ENCODE results near the gene MYBL2.
"Not testable (repeated sequence)": the region's sequence is repeated elsewhere in the genome, so short reads cannot be mapped to it uniquely, and the experiment has no call there.

The MYBL2 gene

GRCh38 chr20:43666376-43667328, at the start of gene MYBL2:
Gene MYBL2 (plus strand): TSS chr20:43667114. CDS start chr20:43667284, 170 bp downstream.
- DNase-seq (ENCODE audit: low read depth) = no peak

GRCh38 chr20:43631598-43631997, 35.3 kb upstream of the MYBL2 start:
- no peak for DNase-seq (ENCODE audit: low read depth)

- DNase-seq (ENCODE audit: low read depth) = no peak
Observed at GRCh38 chr20:43636429-43636828, 30.5 kb upstream of the MYBL2 start.

- no peak for DNase-seq (ENCODE audit: low read depth)
Observed at GRCh38 chr20:43642548-43642947, 24.4 kb upstream of the MYBL2 start.

- DNase-seq (ENCODE audit: low read depth) = no peak
Observed at GRCh38 chr20:43650997-43651525, 15.9 kb upstream of the MYBL2 start.

- not testable (repeated sequence) for DNase-seq (ENCODE audit: low read depth)
Observed at GRCh38 chr20:43651650-43652184, 15.2 kb upstream of the MYBL2 start.

GRCh38 chr20:43653966-43654365, 12.9 kb upstream of the MYBL2 start:
- DNase-seq (ENCODE audit: low read depth) = no peak

GRCh38 chr20:43655176-43655575, 11.7 kb upstream of the MYBL2 start:
- DNase-seq (ENCODE audit: low read depth) = not testable (repeated sequence)

- DNase-seq (ENCODE audit: low read depth) = no peak
Observed at GRCh38 chr20:43655937-43656336, 11.0 kb upstream of the MYBL2 start.

- DNase-seq (ENCODE audit: low read depth) = no peak
Observed at GRCh38 chr20:43658069-43658722, 8.7 kb upstream of the MYBL2 start.

GRCh38 chr20:43658723-43659419, 8.0 kb upstream of the MYBL2 start:
- DNase-seq (ENCODE audit: low read depth) = no peak

- no peak for DNase-seq (ENCODE audit: low read depth)
Observed at GRCh38 chr20:43662943-43663655, 3.8 kb upstream of the MYBL2 start.

GRCh38 chr20:43665466-43666176, 1.3 kb upstream of the MYBL2 start:
- DNase-seq (ENCODE audit: low read depth) = no peak

GRCh38 chr20:43667341-43668132, 623 bp downstream of the MYBL2 start:
- DNase-seq (ENCODE audit: low read depth) = no peak

GRCh38 chr20:43669332-43669731, 2.4 kb downstream of the MYBL2 start:
- no peak for DNase-seq (ENCODE audit: low read depth)

- no peak for DNase-seq (ENCODE audit: low read depth)
Observed at GRCh38 chr20:43670423-43670822, 3.5 kb downstream of the MYBL2 start.

- DNase-seq (ENCODE audit: low read depth) = no peak
Observed at GRCh38 chr20:43676368-43676767, 9.5 kb downstream of the MYBL2 start.

- DNase-seq (ENCODE audit: low read depth) = no peak
Observed at GRCh38 chr20:43680981-43681380, 14.1 kb downstream of the MYBL2 start.

GRCh38 chr20:43681468-43681942, 14.6 kb downstream of the MYBL2 start:
- no peak for DNase-seq (ENCODE audit: low read depth)

- no peak for DNase-seq (ENCODE audit: low read depth)
Observed at GRCh38 chr20:43681991-43682410, 15.1 kb downstream of the MYBL2 start.
